ENCODE data around the gene SLC44A1.

- TF ChIP-seq EZH2phosphoT487 (IDR thresholded peaks at IDR 0.05; ENCODE audit: borderline replicate concordance, low read depth, low read length) (no peak), CTCF (conservative IDR thresholded peaks at IDR 0.05; ENCODE audit: low read length) (no peak)
Measured at GRCh38 chr9:105296877-105297287, 52.4 kb downstream of the SLC44A1 start.

All from OCI-LY7 (cell line).